ENCODE data around the gene USP4.

- TF ChIP-seq CTCF (IDR thresholded peaks at IDR 0.05) (no peak), POLR2A (IDR thresholded peaks at IDR 0.05) (no peak)
Measured at GRCh38 chr3:49385617-49386016, 45.8 kb upstream of the USP4 start.
